Fibroblast of skin of back (primary cell): Measurements from ENCODE around the gene FBLN2.
A peak's percentile ranks its signal among the peaks of the same experiment; 100 is the strongest.

Source experiments
- DNase-seq: peaks from one replicate; pipeline ENCODE4 v3.0.0-alpha.2; 2013

The FBLN2 gene

DNA sequence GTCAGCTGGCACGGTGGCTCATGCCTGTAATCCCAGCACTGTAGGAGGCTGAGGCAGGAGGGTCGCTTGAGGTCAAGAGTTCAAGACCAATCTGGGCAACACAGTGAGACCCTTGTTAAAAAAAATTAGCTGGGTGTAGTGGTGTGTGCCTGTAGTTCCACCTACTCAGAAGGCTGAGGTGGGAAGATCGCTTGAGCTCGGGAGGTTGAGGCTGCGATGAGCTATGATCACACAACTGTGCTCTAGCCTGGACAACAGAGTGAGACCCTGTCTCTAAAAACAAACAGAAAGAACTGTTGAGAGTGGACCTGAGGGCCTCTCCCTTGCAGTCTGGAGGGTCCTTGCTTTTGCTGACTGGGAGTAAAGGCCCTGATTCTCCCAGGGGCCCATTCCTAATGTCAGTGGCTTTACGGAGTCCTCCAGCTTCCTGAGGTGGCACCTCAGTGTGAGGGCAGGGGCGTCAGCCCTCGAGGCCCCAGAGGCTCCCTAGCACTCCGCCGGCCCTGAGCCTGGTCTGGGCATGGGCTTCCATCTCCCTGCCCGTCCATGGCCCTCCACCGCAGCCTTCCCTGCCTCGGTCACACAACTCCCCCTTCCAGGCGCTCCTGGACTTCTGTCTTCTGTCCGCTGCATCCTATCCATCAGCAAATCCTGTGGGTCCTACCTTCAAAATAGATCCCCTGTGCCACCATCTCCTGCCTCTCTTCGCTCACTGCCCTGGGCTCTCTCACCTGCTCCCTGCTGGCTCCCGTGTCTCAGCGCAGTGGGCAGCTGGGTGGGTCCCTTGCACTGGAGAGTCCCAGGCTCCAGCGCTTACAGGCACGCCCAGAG, 19.0 kb downstream of the FBLN2 start:
- DNase-seq = no peak

GRCh38 chr3:13568515-13569028, 19.6 kb downstream of the FBLN2 start:
- no peak for DNase-seq

- no peak for DNase-seq
Measured at GRCh38 chr3:13569201-13569600, 20.3 kb downstream of the FBLN2 start.

GRCh38 chr3:13569641-13570390, 20.9 kb downstream of the FBLN2 start:
- DNase-seq = no peak

DNA sequence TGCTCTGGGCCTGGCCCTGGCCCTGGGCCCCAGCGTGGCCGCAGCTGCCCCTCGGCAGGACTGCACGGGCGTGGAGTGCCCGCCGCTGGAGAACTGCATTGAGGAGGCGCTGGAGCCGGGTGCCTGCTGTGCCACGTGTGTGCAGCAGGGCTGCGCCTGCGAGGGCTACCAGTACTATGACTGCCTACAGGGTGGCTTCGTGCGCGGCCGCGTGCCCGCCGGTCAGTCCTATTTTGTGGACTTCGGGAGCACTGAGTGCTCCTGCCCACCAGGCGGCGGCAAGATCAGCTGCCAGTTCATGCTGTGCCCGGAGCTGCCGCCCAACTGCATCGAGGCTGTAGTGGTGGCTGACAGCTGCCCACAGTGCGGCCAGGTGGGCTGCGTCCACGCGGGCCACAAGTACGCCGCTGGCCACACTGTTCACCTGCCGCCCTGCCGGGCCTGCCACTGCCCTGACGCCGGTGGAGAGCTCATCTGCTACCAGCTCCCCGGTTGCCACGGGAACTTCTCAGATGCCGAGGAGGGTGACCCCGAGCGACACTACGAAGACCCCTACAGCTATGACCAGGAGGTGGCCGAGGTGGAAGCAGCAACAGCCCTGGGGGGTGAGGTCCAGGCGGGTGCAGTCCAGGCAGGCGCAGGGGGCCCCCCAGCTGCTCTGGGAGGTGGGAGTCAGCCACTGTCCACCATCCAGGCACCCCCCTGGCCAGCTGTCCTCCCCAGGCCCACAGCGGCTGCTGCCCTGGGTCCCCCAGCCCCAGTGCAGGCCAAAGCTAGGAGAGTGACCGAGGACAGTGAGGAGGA, 21.7 kb downstream of the FBLN2 start:
- DNase-seq = no peak

DNA sequence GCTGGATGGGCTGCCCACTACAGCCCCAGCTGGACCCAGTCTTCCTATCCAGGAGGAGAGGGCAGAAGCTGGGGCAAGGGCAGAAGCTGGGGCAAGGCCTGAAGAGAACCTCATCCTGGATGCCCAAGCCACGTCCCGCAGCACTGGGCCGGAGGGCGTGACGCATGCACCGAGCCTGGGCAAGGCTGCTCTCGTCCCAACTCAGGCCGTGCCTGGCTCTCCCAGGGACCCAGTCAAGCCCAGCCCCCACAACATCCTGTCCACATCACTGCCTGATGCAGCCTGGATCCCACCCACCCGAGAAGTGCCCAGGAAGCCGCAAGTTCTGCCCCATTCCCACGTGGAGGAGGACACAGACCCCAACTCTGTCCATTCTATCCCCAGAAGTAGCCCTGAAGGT, 22.3 kb downstream of the FBLN2 start:
- no peak for DNase-seq

DNA sequence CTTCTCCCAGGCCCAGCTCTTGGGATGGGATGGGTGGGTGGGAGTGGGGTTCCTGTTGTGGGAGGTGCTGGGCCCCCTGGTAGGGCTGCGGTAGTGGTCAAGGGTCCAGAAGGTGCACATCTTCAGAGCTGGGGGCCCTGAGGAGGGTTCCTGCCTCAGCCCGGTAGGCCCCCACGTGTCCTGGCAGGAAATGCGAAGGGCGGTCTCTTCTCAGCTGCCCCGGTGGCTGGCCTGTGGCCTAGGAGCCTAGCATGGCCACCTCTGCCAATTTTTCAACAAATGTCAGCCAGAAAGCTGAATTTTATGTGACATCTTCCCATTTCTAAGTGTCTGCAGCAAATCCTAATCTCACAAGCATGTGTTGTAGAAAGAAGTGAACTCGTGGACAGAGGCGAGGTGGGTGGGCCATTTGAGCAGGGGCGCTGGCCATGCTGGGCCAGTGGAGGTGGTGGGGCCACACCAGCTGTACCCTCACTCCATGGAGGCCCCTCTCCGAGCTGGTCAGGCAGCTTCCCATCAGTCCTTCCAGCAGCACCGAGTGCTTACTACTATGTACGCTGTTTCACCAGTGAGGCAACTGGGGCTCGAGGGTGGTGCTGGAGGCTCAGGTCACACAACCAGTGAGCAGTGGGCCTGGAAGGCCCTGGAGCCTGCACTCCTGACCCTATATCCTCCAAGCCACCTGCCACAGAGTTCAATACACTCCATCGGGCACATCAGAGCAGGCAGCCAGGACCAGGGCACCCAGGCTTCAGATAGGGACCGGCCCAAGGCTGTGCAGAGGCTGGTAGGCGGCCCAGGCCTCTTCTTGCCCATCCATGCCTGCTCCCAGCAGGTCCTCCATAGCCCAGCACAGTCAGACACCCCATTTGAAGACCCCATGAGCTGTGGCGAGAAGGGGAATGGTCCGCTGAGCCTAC, 23.2 kb downstream of the FBLN2 start:
- no peak for DNase-seq

DNA sequence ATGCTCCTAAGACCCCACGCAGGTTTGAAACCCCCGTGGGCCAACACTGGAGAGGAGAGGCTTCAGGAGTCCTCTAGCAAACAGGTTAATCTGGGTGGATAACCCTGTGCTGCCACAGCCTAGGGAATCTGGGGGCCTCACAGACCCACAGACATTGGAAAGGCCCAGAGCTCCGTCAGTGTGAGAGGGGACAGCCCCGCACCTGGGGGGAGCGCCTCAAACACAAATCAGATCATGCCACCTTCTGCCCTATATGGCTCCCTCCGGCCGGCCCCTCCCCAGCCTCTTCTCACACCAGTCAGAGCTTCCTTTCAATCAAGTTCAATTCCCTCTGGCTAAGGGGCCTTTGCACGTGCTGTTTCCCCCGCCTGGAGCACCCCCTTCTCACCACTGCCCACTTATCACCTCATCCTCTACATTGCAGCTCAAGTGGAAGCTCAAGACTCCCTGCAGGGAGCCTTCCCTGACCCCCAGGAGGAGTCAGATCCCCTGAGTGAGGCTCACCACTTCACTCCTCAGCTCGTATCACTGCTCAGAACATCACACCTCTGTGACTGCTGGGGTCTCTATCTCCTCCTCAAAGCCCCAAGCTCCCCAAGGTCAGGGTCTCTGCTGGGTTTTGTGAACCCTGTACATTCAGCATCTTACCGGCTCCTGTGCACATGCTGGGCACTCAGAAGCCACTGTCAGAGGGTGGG, 24.1 kb downstream of the FBLN2 start:
- no peak for DNase-seq

DNA sequence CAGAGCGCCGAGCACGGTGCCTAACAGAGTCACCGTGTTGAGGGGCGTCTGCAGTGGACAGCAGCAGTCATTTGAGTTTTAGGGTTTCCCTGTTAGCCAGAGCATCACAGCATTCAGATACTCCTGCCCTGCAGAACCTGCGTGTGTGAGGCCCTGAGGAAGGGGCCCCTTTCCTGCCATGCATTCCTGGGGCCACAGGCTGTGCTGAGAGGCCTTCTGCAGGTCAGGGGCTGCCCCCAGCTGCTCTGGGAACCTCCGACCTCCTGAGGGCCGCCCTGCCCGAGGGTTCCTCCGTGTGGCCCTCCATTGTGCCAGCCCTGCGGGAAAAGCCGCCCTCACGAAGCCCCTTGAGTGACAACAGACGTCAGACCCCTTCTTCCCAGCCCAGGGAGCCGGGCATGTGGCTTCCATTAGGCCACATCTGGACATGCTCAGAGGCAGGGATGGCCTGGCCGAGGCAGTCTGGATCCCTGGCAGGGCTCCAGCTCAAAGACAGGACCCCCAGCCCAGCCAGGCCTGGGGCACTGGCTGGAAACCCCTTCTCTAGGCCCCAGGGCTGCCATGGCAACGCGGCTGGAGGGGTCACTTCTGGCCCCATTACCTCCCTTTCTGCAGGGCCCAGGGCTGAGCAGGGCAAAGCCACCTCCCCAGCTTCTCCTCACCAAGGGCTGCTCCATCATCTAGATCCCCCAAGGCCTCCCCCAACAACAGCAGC, 25.3 kb downstream of the FBLN2 start:
- DNase-seq = no peak

DNA sequence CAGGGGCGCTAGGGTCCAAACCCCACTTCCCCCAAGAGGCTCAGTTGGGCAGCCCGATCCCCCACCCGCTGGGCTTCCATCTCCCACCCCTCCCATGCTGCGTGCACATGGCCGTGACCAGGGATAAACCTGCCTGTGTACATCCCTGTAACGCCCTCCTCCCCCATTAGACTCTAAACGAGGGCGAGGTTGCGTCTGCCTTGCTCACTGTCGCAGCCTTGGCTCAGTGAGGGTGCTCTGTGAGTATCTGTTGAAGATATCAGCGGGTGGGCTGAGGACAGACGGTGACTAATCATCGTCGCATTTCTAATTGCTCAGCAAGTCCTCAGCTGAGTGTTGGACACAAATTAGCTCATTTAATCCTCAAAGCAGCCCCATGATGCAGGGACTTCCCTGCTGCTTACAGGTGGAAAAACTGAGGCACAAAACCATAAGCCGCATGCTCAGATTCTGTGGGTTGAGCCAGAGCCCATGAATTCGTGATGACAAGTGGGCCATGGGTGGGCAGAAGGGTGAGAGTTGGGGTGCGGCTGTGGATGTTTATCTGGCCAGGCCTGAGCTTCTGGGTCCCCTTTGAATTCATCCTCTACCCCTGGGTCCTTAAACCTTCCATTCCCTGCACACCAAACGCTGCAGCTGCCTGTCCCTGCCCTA, 26.0 kb downstream of the FBLN2 start:
- DNase-seq = peak; percentile 87

DNA sequence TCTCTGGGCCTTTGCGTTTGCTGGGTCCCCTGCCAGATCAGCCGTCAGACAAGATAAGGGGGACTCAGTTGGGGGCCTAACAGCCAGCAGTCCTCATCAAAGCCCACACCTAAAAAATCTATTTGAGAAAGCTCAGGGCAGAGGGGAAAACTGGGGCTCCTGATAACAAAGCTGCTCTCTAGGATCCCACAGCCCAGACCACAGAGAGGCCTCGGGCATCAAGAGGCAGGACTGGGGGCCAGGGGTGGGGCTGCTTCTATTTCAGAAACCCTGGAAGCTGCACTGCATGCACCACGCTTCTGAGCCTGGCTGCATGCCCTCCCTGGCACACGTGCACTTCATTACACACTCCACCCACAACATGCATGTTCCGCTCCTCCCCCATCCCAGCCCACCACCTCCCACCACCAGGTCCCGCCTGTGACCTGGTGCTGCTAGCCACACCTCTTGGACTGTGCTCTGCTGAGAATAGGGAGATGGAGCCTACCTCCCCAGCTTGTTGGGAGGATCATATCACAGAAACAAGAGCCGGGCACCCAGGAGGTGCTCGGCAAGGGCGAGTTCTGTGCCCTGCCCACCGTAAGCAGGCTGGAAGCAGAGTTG, 26.6 kb downstream of the FBLN2 start:
- peak; percentile 28 for DNase-seq

DNA sequence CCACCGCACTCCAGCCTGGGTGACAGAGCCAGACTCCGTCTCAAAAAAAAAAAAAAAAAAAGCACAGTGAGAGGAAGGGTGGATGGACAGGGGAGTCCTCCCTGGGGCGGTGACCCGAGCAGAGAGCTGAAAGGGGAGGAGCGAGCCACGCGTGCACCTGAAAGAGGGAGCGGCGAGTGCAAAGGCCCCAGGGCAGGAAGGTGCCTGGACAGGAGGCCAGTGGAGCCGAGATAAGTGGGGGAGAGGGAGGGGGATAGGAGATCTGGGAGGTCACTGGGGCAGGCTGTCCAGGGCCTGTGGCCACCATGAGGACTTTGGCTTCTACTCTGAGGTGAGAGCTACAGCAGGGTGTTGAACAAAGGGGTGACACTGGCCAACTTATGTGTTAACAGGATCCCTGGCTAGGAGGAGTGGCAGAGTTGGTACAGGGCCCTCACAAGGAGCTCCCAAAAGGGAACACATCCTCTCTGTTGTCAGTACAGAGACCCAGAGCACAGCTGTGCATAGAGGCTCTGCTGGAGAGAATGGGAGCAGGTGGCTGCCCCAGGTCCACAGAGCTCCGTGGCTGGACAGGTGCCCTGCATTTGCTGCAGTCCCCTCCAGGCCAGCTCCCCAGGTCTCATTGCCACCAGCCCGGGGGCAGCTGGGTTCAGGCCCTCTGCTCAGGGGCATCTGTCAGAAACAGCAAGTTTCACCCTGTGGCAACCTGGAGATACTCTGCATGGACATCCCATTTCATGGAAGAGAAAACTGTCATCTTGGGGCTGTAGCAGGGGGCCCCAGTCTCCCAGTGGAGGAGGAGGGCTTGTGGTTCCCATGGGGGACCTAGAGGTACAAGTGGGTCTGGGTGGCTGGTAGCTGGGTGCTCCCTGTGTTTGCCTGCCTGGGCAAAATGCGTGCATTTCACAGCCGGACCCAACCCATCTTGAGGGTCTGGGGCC, 28.5 kb downstream of the FBLN2 start:
- no peak for DNase-seq

GRCh38 chr3:13578251-13578650, 29.3 kb downstream of the FBLN2 start:
- DNase-seq = peak; percentile 54

- DNase-seq = peak; percentile 88
Measured at GRCh38 chr3:13579063-13579462, 30.1 kb downstream of the FBLN2 start.

GRCh38 chr3:13580256-13581023, 31.5 kb downstream of the FBLN2 start:
- DNase-seq = no peak

DNA sequence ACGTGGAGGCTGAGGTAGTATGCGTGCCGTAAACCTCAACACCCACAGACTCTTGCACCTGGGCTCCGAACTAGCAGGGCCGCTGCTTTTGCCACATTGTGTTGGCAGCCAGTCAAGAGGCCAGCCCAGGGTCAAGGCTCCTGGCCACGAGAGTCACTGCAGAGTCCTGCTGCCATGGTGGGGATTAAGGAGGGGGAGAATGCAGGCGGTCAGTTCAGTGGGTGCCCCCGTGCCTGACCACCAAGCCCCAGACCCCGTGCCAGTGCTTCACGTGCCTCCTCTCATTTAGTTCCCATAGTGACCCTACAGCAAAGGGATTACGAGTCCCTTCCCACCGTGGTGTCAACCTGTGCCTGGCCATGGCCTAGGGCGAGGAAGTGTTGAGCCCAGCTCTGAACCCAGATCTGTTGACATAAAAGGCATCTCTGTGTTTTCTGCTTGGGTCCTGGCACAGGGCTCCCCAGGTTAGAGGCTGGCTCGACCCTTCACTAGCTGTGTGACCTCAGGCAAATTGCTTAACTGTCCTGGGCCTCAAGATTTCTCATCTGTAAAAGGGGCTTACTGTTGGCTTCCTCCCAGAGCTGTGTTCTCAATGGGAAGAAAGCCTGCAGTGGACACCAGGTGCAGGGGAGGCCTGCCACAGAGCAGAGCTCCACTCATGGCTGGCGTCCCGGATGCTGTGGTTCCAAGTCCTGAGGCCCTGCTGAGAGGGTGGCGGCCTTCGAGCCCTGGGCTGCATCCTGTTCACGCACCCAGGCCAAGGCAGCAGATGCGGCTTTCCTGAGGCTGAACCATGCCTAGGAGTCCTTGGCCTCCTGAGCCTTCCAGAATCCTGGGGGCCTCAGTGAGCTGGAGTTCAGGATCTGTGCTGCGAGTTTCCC, 32.8 kb downstream of the FBLN2 start:
- DNase-seq = peak; percentile 35
